ENCODE data around the gene GARS1.

The GARS1 gene

GRCh38 chr7:30656006-30656957 lies 61.6 kb downstream of the GARS1 start:
- no peak for DNase-seq

GRCh38 chr7:30657131-30657530 lies 62.5 kb downstream of the GARS1 start:
- DNase-seq: no peak

DNA sequence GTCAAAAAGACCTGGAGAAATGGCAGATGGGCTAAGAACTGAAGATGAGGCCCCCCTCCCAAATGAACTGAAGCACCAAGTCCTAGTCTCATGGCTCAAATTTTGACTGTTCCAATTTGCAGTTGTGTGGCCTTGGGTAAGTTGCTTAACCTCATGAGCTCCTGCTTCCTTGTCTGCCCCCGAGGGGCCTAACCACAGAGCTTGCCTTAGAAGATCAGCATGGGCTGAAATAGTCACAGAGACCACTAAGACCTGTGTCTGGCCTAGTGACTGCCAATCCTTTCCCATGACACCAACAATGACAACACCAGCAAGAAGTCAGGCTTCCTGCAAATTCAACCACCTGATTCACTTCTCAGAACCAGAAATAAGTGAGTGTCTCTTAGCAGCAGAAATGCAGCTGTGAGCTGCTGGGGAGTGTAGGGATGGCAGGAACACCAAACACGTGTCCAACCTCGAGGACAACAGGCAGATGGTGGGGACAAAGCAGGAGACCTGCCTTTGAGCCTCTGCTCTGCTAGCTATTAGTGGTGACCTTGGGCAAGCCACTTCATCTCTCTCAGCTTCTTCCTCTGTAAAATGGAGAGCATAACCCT lies 63.9 kb downstream of the GARS1 start:
- DNase-seq: peak; percentile 98

DNA sequence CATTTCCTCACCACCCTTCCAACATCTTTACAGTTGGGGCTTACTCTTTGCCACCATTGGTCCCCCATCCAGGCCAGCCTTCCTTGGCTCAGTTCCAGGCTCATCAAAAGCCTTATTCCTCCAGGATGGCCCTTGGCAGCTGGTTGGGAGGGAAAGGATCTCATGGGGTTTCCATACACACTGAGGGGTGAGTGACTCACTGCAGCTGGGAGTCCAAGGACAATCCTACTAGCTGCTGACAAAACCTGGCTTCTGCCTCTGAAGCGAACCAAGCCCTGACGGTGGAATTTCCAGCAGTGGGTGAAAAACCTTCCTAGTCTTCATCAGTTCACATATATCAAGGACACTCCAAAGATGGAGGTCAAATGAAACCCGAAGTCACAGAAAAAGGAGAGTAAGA lies 64.6 kb downstream of the GARS1 start:
- DNase-seq: peak; percentile 6

DNA sequence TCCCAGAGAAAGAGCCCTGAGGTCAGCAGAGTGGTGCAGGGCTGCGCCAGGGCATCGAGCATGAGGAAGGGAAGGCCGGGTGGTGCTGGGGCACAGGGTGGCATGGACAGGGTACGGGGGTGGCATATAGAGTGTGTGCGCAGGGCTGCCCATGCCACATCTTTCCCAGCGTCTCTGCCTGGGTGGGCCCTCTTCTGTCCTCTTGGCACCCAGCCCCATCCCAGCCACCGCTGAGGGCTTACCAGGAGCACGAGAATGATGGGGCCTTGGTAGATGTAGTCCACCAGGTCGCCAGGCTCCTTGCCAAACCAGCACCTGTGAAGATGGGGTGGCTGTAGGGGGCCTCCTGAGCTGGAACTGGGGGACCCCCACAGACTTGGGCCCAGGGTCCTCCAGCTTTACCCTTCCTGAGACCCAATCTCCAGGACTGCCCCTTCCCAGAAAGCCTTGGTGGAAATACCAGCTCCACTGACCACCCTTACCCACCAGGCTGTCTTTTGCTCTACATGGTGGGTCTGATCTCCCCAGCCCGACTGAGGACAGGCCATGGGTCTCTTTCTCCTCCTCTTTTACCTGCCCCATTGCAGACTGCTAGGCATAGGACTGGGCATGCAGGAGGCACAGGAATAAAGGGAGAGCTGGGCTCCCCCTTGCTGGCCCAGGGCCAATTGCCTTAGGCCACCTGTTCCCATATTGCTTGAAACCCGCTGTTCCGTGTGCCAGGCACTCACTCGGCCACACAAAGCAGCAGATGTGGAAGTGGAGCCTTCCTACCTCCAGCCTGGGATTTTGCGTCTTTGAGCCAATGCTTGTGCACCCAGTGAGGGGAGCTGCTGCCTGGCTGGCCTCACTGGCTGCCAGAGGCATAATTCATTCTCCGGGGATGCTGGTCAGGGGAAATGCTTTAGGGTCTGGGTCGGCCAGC lies 65.9 kb downstream of the GARS1 start:
- no peak for DNase-seq

- no peak for DNase-seq
Observed at GRCh38 chr7:30661926-30662325, 67.2 kb downstream of the GARS1 start.

GRCh38 chr7:30662431-30662939 lies 67.8 kb downstream of the GARS1 start:
- no peak for DNase-seq

- DNase-seq: no peak
Observed at GRCh38 chr7:30663414-30663813, 68.7 kb downstream of the GARS1 start.

- no peak for DNase-seq
Observed at GRCh38 chr7:30664184-30664885, 69.7 kb downstream of the GARS1 start.

DNA sequence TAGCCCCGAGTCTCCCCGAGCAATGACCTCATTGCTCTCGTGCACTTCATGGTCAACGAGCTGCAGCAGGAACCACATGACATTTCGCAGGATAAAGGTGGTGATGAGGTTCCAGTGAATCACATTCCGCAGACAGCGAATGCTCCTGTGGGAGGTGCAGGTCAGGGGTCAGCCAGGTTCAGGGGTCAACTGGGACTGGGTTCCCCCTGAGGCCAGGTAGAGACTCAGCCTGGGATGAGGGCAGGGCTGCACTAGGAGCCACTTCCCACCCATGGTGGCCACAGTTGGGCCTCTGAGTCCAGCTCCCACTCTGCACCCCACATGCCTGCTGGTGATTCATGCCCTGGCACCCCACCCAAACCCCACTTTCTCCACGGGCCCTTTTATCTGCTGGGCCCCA lies 70.4 kb downstream of the GARS1 start:
- no peak for DNase-seq

DNA sequence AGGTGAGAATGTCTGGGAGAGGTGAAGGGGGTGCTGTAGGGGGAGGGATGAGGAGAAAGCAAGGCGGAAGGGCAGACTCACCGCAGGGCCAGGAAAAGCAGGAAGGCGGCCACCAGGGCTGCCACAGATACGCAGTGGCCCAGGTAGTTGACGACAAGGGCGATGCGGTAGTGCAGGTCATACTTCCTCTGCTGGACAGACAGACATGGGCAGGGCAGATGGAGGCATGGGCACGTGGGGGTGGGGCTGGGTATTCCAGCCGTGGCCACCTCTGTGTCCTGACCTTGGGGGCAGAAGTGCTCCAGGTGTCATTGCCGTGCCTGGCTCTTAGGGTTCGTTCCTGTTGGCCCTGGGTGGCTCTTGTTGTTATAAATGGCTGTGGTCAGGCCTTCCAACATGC lies 70.8 kb downstream of the GARS1 start:
- no peak for DNase-seq

DNA sequence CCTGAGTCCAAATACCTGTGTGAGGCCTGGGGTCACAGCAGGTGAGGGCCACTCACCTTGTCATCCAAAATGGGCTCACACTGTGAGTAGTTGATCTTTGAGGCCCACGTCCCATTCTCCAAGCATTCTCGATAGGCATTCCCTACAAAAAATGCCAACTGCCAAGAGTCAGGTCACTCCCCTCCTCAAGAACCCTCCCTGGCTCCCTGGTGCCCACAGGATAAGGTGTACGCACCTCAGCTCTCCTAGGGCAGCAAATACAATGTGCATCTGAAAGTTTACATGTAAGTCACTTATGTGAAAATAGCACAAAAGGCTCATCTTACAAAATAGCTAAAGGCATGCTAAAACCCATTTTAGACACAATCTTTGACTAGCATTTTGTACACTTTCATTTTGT lies 72.5 kb downstream of the GARS1 start:
- DNase-seq: no peak

GRCh38 chr7:30668102-30668501 lies 73.4 kb downstream of the GARS1 start:
- DNase-seq: no peak

DNA sequence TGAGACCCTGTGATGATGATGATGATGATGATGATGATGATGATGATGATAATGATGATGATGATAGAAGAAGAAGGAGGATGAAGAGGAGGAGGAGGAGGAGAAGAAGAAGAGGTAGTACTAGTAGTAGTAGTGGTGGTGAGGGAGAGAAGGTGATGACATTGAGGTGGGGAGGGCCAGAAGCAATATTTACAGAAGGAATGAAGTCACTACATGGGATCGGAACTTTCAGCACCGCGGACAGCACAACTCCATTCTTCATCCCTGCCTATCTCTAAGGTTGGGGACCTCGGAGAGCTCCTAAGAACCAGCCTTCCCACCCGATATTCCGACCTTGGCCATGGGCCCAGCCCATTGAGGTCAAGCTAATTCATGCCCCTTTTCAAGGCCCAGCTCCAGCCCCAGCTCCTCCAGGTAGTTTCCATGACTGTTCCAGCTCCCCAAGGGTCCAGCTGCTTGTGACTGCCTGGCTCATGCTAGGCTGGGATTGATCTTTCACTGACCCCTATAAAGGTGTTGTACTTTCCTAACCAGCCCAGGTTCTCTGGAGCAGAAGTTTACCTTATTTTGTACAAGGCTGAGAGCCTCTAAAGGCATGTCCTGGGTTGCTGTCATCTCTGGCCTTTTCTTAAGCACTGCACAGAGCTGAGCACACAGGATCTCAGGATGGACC lies 77.3 kb downstream of the GARS1 start:
- peak; percentile 54 for DNase-seq

DNA sequence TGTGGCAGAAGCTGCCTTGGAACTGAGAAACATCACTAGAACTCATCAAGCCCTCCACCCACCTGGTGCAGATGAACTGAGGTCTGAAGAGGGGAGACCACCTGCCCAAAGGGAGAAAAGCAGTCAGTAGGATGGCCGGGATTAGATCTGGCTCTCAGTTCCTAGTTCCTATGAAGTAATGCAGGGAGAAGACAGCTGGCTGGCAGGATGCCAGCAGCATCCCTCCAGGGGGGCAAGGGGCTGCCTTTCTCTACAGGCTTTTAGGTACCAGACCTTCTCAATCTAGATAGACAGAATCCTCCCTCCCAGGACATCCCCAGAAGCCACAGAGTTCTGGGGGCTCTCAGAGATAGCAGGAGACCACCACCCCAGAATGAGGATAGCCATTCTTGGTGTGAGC lies 79.7 kb downstream of the GARS1 start:
- DNase-seq: no peak

- no peak for DNase-seq
Observed at GRCh38 chr7:30674876-30675275, 80.2 kb downstream of the GARS1 start.

GRCh38 chr7:30678805-30679204 lies 84.1 kb downstream of the GARS1 start:
- DNase-seq: no peak

- no peak for DNase-seq
Observed at GRCh38 chr7:30679664-30680063, 85.0 kb downstream of the GARS1 start.

GRCh38 chr7:30681331-30681797 lies 86.7 kb downstream of the GARS1 start:
- no peak for DNase-seq

DNA sequence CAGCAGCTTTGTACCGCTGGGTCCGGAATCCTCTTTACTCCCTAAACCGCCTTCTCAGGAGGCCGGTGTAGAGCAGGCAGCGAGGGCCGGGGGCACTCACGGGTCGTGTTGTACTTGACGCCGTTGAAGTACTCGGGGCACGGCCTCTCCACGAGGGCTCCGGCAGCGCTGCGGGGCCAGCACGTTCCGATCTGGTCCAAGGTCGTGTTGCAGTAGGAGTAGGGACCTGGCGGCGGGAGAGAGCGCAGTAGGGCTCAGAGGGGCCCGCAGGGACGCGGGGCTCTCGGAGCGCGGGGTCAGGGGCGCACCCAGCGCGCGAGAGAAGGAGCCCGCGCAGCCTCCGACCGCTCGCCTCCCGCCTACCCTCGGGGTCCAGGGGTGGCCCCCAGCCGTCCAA lies 87.1 kb downstream of the GARS1 start:
- DNase-seq: no peak

DNA sequence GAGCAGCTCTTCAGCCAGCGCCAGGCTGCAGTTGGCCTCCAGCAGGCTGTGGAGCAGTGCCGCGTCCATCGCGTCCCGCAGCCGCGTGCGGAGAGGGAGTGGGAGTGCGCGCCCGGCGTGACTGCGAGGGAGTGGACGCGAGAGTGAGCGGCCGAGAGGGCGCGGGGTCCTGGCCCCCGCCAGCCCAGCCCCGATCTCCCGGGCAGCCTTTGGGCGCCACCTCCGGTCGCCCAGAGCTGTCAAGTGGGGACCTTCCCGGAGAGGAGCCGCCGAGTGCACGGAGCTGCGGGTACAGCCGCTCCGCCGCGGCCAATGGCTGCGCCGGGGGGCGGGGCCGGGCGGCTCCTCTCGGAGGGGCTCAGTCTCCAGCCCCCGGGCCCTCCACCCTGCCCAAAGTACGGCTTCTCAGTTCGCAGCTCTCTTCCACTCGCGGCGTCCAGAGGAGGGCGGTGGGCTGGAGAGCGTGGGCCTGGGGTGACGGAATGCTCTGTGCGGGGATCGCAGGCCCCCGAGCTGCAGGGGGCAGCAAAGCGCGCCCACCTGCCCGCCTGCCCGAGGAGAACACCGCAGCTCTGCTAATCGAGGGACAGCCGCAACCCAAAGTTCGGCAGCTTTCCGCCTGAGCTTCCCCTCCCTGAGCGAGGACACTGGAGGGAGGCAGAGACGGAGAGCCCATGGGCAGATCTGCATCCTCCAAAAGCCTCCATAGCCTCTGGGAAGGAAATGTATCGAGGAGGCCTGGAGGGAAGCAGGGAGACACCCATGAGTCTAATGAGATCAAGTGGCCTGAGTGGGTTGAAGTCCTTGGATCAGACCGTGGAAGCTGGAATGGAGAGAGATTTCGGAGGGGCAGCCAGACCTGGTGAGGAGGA lies 87.8 kb downstream of the GARS1 start, which contains the start of gene CRHR2:
CRHR2 (minus strand) TSS at position 245 of the 872 bp plus-strand sequence; CDS start at position 69, 176 bp downstream.
- DNase-seq: no peak
